NCI-H2107 treated with DMSO at 0.1 percent for 48 hours (cell line): ENCODE results near the gene CWH43.
"Not testable (repeated sequence)": the region's sequence is repeated elsewhere in the genome, so short reads cannot be mapped to it uniquely, and the experiment has no call there.

Experiments used
- DNase-seq: peaks from one replicate; lab custom pipeline; 2025; ENCODE audit not compliant: unreplicated experiment; lab: John Stamatoyannopoulos, UW

Gene CWH43

DNA sequence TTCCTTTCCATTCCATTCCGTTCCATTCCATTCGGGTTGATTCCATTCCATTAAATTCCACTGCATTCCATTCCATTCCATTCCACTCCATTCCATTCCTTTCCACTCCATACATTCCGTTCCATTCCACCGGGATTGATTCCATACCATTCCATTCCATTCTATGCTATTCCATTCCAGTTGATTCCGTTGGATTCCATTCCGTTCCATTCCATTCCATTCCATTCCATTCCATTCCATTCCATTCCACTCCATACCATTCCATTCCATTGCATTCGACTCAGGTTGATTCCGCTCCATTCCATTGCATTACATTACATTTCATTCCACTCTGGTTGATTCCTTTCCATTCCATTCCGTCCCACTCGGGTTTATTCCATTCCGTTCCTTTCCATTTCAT, 110.1 kb downstream of the CWH43 start:
- DNase-seq = not testable (repeated sequence)

- DNase-seq = not testable (repeated sequence)
Observed at GRCh38 chr4:49096627-49097026, 110.6 kb downstream of the CWH43 start.

GRCh38 chr4:49097071-49097470, 111.0 kb downstream of the CWH43 start:
- DNase-seq = not testable (repeated sequence)

- not testable (repeated sequence) for DNase-seq
Observed at GRCh38 chr4:49097505-49097904, 111.4 kb downstream of the CWH43 start.

DNA sequence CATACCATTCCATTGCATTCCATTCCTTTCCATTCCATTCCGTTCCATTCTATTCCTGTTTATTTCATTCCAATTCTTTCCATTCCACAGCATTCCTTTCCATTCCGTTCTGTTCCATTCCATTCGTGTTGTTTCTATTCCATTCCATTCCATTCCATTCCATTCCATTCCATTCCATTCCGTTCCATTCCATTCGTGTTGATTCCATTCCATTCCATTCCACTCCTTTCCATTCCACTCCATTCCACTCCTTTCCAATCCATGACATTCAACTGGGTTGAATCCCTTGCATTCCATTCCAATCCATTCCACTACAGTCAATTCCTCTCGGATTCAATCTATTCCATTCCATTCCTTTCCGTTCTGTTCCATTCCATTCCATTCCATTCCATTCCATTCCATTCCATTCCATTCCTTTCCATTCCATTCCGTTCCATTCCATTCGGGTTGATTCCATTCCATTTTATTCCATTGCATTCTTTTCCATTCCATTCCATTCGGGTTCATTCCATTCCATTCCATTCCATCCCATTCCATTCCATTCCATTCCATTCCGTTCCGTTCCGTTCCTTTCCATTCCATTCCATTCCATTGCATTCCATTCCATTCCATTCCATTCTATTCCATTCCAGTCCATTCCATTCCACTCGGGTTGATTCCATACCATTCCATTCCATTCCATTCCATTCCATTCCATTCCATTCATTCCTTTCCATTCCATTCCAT, 112.1 kb downstream of the CWH43 start:
- DNase-seq = not testable (repeated sequence)

- not testable (repeated sequence) for DNase-seq
Observed at GRCh38 chr4:49099831-49100444, 113.9 kb downstream of the CWH43 start.

DNA sequence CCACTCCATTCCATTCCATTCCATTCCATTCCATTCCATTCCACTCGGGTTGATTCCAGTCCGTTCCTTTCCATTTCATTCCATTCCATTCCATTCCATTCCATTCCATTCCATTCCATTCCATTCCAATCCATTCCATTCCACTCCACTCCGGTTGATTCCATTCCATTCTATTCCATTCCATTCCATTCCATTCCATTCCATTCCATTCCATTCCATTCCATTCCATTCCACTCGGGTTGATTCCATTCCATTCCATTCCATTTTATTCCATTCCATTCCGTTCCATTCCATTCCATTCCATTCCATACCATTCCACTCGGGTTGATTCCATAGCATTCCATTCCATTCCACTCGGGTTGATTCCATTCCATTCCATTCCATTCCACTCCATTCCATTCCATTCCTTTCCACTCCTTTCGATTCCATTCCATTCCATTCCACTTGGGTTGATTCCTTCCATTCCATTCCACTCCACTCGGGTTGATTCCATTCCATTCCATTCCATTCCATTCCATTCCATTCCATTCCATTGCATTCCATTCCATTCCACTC, 116.3 kb downstream of the CWH43 start:
- not testable (repeated sequence) for DNase-seq

DNA sequence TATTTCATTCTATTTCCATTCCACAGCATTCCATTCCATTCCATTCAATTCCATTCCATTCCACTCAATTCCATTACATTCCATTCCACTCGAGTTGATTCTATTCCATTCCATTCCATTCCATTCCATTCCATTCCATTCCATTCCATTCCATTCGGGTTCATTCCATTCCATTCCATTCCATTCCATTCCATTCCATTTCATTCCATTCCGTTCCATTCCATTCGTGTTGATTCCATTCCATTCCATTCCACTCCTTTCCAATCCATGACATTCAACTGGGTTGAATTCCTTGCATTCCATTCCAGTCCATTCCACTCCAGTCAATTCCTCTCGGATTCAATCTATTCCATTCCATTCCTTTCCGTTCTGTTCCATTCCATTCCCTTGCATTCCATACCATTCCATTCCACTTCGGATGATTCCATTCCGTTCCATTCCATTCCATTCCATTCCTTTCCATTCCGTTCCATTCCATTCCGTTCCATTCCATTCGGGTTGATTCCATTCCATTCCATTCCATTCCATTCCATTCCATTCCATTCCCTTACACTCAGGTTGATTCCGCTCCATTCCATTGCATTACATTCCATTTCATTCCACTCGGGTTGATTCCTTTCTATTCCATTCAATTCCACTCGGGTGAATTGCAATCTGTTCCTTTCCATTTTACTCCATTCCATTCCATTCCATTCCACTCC, 117.5 kb downstream of the CWH43 start:
- DNase-seq = not testable (repeated sequence)

- DNase-seq = not testable (repeated sequence)
Observed at GRCh38 chr4:49104231-49104930, 118.3 kb downstream of the CWH43 start.

DNA sequence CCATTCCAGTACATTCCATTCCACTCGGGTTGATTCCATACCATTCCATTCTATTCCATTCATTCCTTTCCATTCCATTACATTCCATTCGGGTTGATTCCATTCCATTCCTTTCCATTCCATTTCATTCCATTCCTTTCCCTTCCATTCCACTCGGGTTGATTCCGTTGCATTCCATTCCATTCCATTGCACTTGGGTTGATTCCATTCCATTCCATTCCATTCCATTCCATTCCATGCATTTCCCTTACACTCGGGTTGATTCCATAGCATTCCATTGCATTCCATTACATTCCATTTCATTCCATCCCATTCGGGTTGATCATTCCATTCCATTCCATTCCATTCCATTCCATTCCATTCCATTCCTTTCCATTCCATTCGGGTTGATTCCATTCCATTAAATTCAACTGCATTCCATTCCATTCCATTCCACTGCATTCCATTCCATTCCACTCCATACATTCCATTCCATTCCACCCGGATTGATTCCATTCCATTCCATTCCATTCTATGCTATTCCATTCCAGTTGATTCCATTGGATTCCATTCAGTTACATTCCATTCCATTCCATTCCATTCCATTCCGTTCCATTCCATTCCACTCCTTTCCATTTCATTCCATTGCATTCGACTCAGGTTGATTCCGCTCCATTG, 119.3 kb downstream of the CWH43 start:
- not testable (repeated sequence) for DNase-seq

DNA sequence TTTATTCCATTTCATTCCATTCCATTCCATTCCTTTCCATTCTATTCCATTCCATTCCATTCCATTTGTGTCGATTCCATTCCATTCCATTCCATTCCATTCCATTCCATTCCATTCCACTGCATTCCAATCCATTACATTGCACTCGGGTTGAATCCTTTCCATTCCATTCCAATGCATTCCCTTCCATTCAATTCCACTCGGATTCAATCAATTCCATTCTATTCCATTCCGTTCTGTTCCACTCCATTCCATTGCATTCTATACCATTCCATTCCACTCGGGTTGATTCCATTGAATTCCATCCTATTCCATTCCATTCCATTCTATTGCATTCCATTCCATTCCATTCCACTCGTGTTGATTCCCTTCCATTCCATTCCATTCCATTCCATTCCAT, 121.2 kb downstream of the CWH43 start:
- DNase-seq = not testable (repeated sequence)

- DNase-seq = not testable (repeated sequence)
Observed at GRCh38 chr4:49108183-49108978, 122.3 kb downstream of the CWH43 start.

DNA sequence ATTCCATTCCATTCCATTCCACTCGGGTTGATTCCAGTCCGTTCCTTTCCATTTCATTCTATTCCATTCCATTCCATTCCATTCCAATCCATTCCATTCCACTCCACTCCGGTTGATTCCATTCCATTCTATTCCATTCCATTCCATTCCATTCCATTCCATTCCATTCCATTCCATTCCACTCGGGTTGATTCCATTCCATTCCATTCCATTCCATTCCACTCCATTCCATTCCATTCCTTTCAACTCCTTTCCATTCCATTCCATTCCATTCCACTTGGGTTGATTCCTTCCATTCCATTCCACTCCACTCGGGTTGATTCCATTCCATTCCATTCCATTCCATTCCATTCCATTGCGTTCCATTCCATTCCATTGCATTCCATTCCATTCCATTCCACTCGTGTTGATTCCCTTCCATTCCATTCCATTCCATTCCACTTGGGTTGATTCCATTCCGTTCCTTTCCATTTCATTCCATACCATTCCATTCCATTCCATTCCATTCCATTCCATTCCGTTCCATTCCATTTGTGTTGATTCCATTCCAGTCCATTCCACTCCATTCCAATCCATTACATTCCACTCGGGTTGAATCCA, 123.6 kb downstream of the CWH43 start:
- DNase-seq = not testable (repeated sequence)

DNA sequence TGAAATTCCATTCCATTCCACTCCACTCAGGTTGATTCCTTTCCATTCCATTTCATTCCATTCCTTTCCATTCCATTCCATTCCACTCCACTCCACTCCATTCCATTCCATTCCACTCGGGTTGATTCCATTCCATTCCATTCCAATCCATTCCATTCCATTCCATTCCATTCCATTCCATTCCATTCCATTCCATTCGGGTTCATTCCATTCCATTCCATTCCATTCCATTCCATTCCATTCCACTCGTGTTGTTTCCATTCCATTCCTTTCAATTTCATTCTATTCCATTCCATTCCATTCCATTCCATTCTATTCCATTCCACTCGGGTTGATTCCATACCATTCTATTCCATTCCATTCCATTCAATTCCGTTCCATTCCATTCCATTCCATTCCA, 124.5 kb downstream of the CWH43 start:
- not testable (repeated sequence) for DNase-seq
